GM18951 (cell line): ENCODE results near the gene PID1.

Experiments
- POLR2A ChIP-seq: IDR thresholded peaks from 4 replicates; pipeline ENCODE4 v1.6.1; 2011; ENCODE audit warnings: mild to moderate bottlenecking; ENCODE audit not compliant: insufficient read length, insufficient read depth; ENCODE audit errors: extremely low read depth
- in situ Hi-C: fragments of 300-500 bp; cut with MboI; formaldehyde crosslinking; loops from one replicate; pipeline ENCODE4 v1.12.0; 2022; ENCODE audit warnings: low sequenced_read_pairs, mixed read lengths, inconsistent platforms; ENCODE audit not compliant: unreplicated experiment

The PID1 gene

DNA sequence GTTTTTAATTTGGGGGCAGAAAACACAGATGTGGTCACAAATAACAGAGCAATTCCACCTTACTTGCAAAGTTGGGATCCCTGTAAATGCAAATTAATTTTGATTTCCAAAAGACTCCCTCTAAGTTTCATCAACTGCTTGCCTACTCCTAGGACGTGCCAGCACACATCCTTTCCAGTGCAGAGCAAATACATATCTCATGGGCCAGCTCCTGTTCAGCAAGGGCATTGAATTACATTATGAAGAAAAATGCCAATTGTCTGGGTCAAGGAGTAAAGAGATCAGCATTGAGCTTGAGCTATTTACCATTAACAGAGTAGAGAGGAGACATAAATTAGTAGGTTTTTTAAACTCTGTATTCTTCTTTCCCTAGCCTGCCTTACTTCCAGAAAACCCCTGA is 18.8 kb downstream of the PID1 start:
- in situ Hi-C loops, result loop anchor here (25.0 kb wide), 1 partner anchor 1365 kb away; no protein-coding TSS in a partner anchor
- no peak for TF ChIP-seq POLR2A

DNA sequence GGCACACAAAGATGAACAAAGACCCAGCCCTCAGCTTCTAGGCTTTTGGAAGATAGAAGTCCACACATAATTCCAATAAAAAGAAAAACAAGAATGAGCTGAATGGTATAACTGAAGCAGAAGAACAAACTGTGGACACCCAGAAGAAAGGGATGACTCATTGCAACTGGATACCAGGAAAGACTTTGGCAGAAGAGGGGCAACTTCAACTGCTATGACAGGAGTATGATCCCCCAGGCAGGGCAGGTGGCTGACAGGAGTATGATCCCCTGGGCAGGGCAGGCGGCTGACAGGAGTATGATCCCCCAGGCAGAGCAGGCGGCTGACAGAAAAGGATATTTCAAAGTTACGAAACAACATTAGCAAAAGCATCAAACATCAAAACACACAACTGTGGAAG is 21.6 kb downstream of the PID1 start:
- TF ChIP-seq POLR2A, result no peak
- in situ Hi-C loops, result no loop called here

DNA sequence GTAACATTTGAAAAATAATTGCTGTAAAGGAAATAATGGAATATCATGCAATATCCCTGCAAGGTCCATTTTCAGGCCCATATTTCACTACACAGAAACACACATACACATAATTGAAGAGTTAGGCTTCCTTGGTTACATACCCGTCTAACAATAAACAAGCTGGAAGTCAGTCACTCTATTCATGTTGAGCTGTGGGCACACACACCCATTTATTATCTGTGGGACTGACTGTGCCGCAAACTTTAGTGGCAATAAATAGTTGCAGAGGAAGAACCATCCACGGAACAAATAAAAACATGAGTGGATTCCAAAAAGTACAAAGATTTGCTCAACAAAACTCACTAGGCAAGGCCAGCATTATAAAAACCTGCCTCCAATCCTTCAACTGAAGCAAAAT is 24.8 kb downstream of the PID1 start:
- in situ Hi-C loops, result no loop called here
- no peak for TF ChIP-seq POLR2A

DNA sequence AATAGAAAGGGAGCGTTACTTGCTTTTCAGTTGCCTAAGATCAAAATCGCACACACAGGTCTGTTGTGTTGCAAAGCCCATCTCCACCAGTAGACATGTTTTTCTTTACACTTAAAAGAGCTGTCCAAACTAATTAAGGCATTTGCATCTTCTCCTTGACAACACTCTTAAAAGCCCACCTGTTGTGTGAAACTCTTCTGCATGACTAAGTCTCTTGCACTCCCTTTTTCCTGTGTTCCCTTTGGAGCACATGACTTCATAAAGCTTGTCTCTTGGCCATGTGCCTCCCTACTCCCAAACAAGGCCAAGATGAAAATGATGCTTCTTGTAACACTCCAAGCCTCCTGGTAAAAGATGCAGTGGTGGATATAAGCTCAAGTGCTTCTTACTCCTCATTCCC is 26.1 kb downstream of the PID1 start:
- in situ Hi-C loops, result no loop called here
- no peak for TF ChIP-seq POLR2A

DNA sequence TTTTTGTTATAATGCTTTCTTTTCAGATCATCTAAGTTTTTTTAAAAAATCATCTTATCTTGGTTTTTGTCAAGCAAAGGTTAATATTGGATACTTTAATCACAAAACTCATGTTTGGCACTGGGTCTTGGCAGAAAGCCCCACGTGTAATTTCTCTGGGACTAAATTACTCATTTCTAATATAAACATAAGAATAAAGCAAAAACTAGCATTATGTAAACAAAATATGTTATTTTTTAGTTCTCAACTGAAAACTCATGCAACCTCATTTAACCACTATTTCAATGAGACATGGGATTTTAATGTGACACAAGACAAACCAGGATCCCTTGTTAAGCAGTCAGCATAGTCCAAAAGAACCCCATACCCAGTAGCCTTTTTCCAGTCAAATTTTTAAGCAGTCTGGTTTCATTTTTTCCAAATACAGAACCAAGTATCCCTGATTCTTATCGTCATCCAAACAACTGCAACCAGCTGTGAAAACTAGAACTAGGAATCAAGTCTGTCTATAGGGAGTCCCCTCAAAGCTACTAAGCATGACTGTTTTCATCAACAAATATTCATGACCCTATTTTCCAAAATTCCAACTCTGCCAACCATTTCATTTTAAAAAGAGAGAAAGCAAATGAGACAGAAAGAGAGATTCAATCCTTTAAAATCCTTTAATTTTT is 27.1 kb downstream of the PID1 start:
- in situ Hi-C loops, result no loop called here
- no peak for TF ChIP-seq POLR2A

DNA sequence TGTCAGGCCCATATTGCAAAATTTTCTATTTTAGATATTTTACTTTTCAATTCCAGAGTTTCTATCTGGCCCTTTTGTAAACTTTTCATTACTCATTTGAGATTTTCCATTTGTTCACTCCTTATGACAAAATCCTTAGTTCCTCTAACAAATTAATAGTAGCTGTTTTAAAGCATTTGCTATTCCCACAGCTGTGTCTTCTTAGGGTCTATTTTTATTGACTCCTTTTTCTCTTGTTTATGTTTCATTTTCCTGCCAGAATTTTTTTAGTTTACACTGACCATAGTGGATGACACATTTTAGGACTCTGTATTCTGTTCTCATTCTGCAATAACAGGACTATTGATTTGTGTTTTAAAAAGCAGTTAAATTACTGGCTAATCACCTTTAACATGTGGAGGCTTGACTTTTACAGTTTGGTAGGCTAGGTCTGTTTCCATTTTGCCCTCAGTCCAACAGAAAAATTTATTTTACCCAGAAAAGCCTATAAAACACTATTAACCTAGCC is 30.0 kb downstream of the PID1 start:
- in situ Hi-C loops, result no loop called here
- no peak for TF ChIP-seq POLR2A

DNA sequence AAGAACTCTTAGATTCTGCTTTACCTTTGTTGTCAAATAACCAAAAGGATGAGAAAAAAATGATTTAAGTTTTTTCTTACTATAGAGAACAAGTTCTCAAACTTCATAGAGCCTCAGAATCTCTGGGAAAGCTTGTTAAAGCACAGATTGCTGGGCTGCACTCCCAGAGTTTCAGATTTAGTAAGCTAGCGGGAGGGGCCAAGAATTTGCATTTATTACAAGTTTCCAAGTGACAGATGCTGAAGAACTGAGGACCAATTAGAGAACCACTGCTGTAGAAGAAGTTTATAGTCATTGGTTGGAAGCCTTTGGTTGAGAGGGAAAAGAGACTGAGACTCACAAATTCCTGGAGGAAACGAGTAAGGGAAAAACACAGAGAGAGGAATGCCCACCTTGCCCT is 32.1 kb downstream of the PID1 start:
- in situ Hi-C loops, result no loop called here
- TF ChIP-seq POLR2A, result no peak

DNA sequence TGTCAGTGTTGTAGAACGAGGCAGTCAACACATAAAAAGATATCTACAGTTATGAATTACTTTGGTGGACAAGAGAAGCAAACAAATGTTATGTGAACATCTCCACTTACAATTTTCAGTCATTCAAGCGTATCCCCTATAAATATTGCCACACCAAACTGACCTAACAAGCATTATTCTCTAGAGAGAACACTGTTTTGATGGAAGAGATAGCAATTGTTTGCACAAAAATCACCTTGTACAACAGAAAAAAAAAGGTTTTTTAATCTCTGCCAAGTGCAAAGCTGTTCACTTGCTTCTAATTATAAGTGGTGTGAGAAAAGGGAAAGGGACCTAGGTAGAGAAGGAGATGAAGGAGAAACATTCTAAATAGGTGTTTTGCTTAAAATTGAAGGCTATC is 33.8 kb downstream of the PID1 start:
- TF ChIP-seq POLR2A, result no peak
- in situ Hi-C loops, result no loop called here

DNA sequence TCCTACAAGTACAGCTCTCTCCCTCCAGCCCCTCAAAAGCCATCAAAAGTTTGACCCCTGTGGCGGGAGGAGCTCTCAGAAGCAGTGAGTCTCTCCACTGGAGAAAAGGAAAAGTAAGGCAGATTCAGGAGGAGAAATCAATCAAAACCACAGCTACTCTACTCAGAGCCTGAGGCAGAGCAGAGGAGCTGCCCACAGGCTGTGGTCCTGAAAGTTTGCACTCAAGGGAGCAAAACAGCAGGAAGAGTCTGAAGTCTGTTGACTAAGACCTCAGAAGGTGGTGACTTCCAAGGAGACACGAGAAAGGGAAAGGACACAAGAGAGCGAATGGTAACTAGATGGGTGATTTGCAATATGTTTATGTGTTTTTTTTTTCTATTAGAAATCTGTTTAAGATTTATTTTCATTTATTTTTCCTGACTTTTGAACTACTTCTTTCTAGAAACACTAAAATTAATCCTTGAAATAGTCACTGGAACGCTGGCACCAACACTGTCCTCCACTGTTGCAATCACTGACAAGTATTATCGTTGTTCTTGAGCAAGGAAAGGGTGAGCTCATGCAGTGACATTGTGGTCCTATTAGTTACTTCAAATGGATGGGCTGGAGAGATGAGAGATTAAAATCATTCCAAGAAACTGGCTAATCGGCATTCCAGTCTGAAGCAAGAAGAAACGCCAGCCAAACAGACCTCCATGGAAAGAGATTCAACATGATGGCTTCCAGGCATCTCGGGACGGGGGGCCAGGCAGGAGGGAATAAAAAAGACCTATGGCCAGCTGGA is 35.8 kb downstream of the PID1 start:
- no peak for TF ChIP-seq POLR2A
- in situ Hi-C loops, result no loop called here

DNA sequence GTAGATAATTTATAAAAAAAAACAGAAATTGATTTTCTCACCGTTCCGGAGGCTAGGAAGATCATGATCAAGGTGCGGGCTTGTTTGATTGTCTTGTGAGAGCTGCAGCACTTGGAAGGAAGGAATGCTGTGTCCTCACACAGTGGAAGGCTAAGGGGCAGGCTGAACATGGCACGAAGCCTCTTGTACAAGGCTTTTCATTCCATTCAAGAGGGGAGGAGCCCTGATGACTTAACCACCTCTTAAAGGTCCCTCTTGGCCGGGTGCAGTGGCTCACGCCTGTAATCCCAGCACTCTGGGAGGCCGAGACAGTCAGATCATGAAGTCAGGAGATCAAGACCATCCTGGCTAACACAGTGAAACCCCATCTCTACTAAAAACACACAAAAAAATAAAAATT is 39.2 kb downstream of the PID1 start:
- in situ Hi-C loops, result no loop called here
- TF ChIP-seq POLR2A, result no peak

DNA sequence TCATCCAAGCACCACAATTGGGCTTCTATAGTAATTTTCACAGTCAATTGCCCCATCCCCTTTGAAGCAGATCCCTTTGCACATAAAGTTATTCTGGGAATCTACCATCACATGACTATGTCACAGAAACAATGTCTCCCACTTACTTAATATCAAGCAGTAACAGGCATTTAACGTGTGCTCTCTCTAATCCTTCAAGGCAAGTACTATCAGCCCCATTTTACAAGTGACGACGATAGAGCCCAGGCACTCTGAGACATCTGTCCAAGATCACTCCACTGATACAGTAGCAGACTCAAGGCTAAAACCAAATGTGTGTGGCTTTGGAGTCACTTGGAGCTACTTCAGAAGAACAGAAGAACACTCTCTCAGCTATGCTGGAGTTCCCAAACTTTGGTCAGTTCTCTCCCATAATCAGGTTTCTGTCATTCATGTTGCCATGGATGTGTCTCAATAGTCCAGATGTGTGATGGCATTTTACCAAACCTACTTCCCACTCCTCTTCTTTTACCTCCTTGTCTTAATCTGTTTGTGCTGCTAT is 39.7 kb downstream of the PID1 start:
- no peak for TF ChIP-seq POLR2A
- in situ Hi-C loops, result no loop called here

DNA sequence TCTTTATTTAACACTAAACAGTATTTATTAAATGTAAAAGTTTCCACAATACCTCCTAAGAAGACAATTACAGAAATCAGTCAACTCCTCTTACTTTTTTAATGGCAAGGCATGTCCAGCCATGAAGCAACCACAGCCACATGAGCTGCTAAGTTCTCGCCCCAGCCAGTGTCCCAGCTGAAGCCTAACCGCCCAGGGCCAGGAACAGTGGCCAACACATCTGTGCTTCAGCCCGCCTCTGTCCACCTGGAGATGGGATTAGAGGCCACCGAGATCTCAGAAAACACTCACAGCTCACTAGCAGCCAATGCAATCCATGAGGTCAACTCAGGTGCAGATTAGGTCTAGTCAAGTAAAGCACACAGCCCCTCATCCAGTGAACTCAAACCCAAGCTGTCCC is 40.2 kb downstream of the PID1 start:
- in situ Hi-C loops, result no loop called here
- TF ChIP-seq POLR2A, result no peak

DNA sequence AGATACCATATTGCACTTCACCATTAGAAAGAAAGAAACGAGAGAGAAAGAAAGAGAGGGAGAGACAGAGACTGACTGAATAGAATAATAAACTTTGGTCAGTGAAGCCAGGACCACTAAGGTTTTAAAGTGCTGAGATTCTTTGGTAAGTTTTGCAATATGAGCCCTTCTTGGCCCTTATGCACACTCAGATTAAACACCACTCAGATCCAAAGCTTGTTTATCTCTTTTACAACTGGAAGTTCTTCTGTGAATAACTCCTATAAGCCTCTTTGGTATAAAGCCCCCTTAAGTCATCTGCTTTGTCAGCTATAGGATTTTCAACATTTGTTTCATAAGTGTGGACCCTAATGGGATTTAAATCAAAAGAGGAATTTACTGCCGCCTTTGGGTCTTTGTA is 40.8 kb downstream of the PID1 start:
- no peak for TF ChIP-seq POLR2A
- in situ Hi-C loops, result no loop called here

DNA sequence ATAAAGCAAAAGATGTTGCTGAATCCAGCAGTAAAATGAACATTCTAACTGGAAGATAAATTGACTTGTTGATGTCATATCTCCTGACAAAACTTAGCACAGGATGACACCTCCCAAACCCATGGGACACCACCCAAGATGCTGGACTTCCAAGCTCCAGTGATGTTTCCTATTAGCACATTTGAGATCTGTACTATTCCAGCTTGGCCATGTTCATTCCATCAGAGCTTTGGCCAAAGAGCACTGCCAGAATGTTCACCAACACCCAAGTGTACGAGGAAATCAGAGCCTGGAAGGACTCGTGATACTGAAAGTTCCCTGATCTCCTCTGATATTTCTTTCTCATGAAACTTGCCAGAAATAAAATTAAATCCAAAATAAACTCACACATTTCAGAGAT is 44.7 kb downstream of the PID1 start:
- in situ Hi-C loops, result no loop called here
- no peak for TF ChIP-seq POLR2A
